ENCODE data around the gene HYAL3. TPM values are rescaled to one million over a fixed set of nuclear protein-coding genes. Genes with fewer than 3 reads are reported as not detected.

The HYAL3 gene, protein sequence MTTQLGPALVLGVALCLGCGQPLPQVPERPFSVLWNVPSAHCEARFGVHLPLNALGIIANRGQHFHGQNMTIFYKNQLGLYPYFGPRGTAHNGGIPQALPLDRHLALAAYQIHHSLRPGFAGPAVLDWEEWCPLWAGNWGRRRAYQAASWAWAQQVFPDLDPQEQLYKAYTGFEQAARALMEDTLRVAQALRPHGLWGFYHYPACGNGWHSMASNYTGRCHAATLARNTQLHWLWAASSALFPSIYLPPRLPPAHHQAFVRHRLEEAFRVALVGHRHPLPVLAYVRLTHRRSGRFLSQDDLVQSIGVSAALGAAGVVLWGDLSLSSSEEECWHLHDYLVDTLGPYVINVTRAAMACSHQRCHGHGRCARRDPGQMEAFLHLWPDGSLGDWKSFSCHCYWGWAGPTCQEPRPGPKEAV
- 2.4 TPM for total RNA-seq
- 1 to 10 TPM; 1.8 to 8.3 (median 5.6) TPM for polyA plus RNA-seq

DNA sequence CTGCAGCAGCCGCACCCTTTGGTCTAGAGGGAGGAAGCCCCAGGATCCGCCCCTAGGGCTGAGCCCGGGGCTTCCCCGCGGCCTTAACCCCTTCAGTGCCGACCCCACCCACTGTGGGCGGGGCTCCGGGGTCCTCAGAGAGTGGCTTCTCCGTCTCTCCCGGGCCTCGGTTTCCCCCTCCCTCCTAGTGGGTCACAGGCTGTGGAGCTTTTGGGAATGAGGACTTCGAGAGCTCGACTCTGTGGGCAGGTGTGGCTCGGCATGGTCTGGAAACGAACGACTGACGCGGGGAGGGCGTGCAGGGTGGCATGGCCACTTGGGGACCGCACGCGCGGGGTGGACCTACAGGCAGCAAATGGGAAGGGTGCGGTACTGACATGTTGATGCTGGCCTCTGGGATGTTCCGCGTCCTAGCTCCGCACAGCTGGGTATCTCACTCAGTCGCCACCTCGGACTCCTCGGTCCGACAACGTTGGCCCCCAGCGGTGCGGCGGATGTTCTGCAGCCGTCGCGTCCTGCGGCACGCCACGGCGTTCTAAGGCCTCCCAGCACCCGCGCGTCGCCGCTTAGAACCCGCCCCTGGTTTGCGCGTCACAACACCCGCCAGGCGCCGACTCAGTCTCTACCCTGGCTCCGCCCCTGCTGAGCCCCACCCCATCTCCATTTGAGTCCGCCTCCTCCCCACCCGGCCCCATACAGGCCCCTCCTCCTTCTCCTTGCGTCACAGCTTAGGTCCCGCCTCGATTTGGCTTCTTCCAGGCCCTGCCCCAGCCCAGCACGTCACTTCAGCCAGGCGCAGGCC lies at the start of gene HYAL3, which contains the start of gene NAA80:
HYAL3 (minus strand) TSS at position 570 of the 802 bp plus-strand sequence. CDS start 3,803 bp downstream, outside the sequence.
NAA80 (minus strand) TSS at position 570 of the 802 bp plus-strand sequence. CDS start 1,942 bp downstream, outside the sequence.
- H3K27me3 ChIP-seq (ENCODE audit: control insufficient read depth, insufficient read depth, low read length), result no peaks in the 10 kb centered on the region
- no peaks in the 10 kb centered on the region for H3K9me3 Mint-ChIP-seq
- ATAC-seq (ENCODE audit: low read depth in 2 of 2), result peak; percentile 85 to 86
- H3K27me3 Mint-ChIP-seq, result no peaks in the 10 kb centered on the region
- H3K36me3 ChIP-seq (ENCODE audit: control insufficient read depth, insufficient read depth, low read length), result no peaks in the 10 kb centered on the region
- peak within 1 kb of the TSS; percentile 97 to 100 (median 99) for H3K27ac Mint-ChIP-seq
- peak within 1 kb of the TSS; percentile 91 to 98 (median 96) for H3K4me3 Mint-ChIP-seq
- peak; percentile 99 to 100 (median 100) for DNase-seq
- H3K27ac ChIP-seq (ENCODE audit: insufficient read depth, low read length, poor library complexity, severe bottlenecking), result peak within 1 kb of the TSS; percentile 96
- H3K4me1 ChIP-seq (ENCODE audit: control insufficient read depth, insufficient read depth, low read length, poor library complexity, severe bottlenecking), result peaks cover 25% of the 10 kb centered on the region
- peak within 1 kb of the TSS; percentile 62 for H3K4me3 ChIP-seq (ENCODE audit: low read depth, low read length)
- H3K36me3 Mint-ChIP-seq, result no peaks in the 10 kb centered on the region
- H3K9me3 ChIP-seq (ENCODE audit: control insufficient read depth in 2 of 2, low read length in 2 of 2), result no peaks in the 10 kb centered on the region
- H3K4me1 Mint-ChIP-seq, result peaks cover 0 to 43% (median 16%) of the 10 kb centered on the region in 4 donors

DNA sequence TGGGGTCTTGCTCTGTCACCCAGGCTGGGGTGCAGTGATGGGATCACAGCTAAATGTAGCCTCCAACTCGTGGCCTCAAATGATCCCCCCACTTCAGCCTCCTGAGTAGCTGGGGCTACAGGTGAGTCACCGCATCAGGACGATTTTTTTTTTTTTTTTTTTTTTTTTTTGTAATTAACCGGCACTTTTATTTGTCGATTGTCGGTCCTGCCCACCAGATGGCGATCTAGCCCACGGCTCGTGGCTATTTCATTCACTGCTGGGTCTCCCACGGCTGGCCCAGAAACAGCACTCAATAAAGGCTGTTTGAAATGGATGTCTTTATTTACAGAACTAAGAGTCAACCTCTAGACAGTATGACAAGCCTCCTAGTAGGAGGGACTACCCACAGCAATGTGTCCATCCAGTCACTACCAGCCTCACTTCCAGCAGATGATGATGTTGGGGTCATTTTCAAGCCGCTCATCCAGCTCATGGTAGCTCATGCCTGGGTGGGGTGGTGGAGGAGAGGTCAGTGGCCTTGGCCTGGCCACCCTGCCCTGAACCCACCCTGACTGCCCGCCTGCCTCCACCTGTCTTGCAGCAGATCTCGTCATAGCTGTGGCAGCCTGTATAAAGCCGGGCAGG lies 48.1 kb upstream of the HYAL3 start:
- peak; percentile 73 to 88 (median 82) for DNase-seq
- Mint-ChIP-seq H3K9me3 (no peaks in the 10 kb centered on the region), H3K4me3 (peak overlapping the region; percentile 53 to 89 (median 61)), H3K36me3 (peaks cover 4% of the 10 kb centered on the region), H3K4me1 (peaks cover 5 to 84% (median 38%) of the 10 kb centered on the region in 4 donors), H3K27me3 (no peaks in the 10 kb centered on the region), H3K27ac (peak overlapping the region; percentile 56 to 79 (median 69))
- Histone ChIP-seq H3K9me3 (ENCODE audit: control insufficient read depth in 2 of 2, low read length in 2 of 2) (no peaks in the 10 kb centered on the region), H3K27ac (ENCODE audit: insufficient read depth, low read length, poor library complexity, severe bottlenecking) (peak overlapping the region; percentile 60), H3K4me1 (ENCODE audit: control insufficient read depth, insufficient read depth, low read length, poor library complexity, severe bottlenecking) (peaks cover 52% of the 10 kb centered on the region), H3K27me3 (ENCODE audit: control insufficient read depth, insufficient read depth, low read length) (no peaks in the 10 kb centered on the region), H3K36me3 (ENCODE audit: control insufficient read depth, insufficient read depth, low read length) (peaks cover 13% of the 10 kb centered on the region), H3K4me3 (ENCODE audit: low read depth, low read length) (no peak overlapping the region)
- peak; percentile 24 to 26 for ATAC-seq (ENCODE audit: low read depth in 2 of 2)

DNA sequence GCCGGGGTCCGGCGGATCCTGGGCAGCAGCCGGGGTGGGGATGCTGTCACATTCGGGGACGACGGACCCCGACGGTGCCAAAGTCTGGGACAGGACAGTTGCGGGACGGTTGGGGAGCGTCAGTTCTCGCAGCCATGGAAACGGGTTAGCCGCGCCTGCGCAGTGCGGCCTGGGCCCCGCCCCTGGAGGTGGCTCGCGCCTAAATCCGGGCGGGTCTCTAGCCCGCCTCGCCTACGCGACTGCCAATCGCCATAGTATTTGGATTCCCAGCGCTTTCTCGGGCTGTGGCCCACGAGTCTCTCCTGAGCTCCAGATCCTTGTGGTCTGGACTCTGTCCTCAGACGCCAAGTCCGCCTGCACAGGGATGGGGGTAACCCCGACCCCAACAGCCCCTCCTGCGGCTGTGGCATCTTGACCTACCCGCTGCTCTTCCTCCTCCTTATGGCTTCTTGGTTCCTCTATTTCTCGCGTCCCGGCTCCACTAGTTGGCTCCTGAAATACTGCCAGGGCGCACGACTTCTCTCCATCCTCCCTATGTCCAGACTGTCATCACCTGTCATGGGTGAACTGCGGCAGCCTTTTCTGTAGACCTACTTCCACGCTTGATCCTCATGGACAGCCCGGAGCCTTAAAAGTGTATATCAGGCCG lies 46.5 kb upstream of the HYAL3 start, which contains the start of gene ZMYND10:
ZMYND10 (minus strand) TSS at position 147 of the 649 bp plus-strand sequence. CDS start 153 bp downstream, outside the sequence.
- ATAC-seq (ENCODE audit: low read depth in 2 of 2), result peak in 1 of 2 donors; percentile 22
- Mint-ChIP-seq H3K36me3 (peaks cover 4% of the 10 kb centered on the region), H3K4me1 (peaks cover 5 to 79% (median 38%) of the 10 kb centered on the region in 4 donors)

DNA sequence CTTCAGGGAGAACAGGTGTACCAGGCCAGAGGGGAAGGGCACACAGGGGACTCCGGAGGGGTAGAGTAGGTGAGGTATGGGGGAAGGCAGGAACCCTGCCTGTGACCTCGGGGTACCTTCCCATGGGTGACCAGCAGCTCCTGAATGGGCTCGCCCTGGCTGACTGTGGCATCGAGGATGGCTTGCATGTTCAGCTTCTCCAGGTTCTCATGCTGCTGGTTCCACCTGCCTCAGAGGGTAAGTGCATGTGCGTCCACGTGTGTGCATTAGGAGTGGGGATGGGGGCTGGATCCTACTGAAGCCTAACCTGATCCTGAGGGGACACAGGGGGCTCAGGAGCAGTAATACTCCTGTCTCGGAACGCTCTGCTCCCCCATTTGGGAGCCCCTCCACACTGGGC lies 45.8 kb upstream of the HYAL3 start:
- Histone ChIP-seq H3K36me3 (ENCODE audit: control insufficient read depth, insufficient read depth, low read length) (peaks cover 13% of the 10 kb centered on the region), H3K27me3 (ENCODE audit: control insufficient read depth, insufficient read depth, low read length) (no peaks in the 10 kb centered on the region), H3K4me1 (ENCODE audit: control insufficient read depth, insufficient read depth, low read length, poor library complexity, severe bottlenecking) (peaks cover 56% of the 10 kb centered on the region), H3K9me3 (ENCODE audit: control insufficient read depth in 2 of 2, low read length in 2 of 2) (no peaks in the 10 kb centered on the region), H3K27ac (ENCODE audit: insufficient read depth, low read length, poor library complexity, severe bottlenecking) (no peak overlapping the region), H3K4me3 (ENCODE audit: low read depth, low read length) (no peak overlapping the region)
- ATAC-seq (ENCODE audit: low read depth in 2 of 2) (no peak), DNase-seq (no peak)
- H3K9me3 Mint-ChIP-seq, result no peaks in the 10 kb centered on the region
- peaks cover 4% of the 10 kb centered on the region for H3K36me3 Mint-ChIP-seq
- H3K4me3 Mint-ChIP-seq, result no peak overlapping the region
- no peaks in the 10 kb centered on the region for H3K27me3 Mint-ChIP-seq
- peaks cover 5 to 75% (median 33%) of the 10 kb centered on the region in 4 donors for H3K4me1 Mint-ChIP-seq
- peak overlapping the region in 1 of 3 donors; percentile 63 for H3K27ac Mint-ChIP-seq

More for the DNA sequence above, 46.5 kb upstream of the HYAL3 start, which contains the start of gene ZMYND10:
- no peaks in the 10 kb centered on the region for H3K9me3 Mint-ChIP-seq
- no peaks in the 10 kb centered on the region for H3K27me3 Mint-ChIP-seq
- H3K4me1 ChIP-seq (ENCODE audit: control insufficient read depth, insufficient read depth, low read length, poor library complexity, severe bottlenecking), result peaks cover 54% of the 10 kb centered on the region
- no peak within 1 kb of the TSS for H3K27ac ChIP-seq (ENCODE audit: insufficient read depth, low read length, poor library complexity, severe bottlenecking)
- H3K27me3 ChIP-seq (ENCODE audit: control insufficient read depth, insufficient read depth, low read length), result no peaks in the 10 kb centered on the region
- peak within 1 kb of the TSS; percentile 37 for H3K4me3 ChIP-seq (ENCODE audit: low read depth, low read length)
- no peaks in the 10 kb centered on the region for H3K9me3 ChIP-seq (ENCODE audit: control insufficient read depth in 2 of 2, low read length in 2 of 2)
- peak within 1 kb of the TSS; percentile 27 to 89 (median 70) for H3K4me3 Mint-ChIP-seq
- DNase-seq, result peak; percentile 72 to 77 (median 74)
- H3K36me3 ChIP-seq (ENCODE audit: control insufficient read depth, insufficient read depth, low read length), result peaks cover 13% of the 10 kb centered on the region
- peak within 1 kb of the TSS; percentile 23 to 89 (median 62) for H3K27ac Mint-ChIP-seq

DNA sequence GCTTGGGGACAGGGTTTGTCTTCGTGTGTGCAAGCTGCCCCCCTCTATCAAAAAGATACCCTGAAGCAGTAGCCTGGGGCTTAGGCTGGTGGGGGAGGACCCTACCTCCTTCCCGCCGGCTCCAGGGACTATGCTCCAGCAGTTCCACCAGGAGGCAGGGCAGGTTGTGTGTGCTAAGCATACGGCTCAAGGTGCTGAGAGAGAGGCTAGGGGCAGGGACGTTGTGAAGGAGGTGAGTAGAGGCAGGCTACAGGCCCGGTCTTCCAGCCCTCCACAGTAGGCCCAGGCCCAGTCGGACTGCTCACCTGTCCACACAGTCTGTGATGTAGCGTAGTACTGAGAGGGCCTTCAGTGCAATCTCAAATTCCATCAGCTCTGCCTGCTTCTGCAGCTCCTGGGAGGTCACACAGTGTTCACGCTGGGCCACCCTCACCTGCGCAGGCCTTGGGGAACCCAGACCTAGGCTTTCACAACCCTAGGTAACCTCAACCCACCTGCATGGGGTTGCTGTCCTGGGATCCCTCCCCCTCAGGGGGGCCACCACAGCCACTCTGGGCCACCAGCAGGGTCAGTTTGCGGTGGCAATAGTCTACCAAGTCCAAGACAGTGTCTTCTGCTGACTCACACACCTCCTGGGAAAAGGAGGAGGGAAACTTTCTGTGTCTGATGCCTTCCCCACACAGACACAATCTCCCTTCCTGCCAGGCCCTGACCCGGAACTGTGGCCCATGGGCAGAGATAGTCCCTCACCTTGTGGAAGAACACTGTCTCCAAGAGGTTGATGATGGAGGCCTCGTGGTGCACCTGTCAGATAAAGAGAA lies 43.8 kb upstream of the HYAL3 start:
- Mint-ChIP-seq H3K27me3 (no peaks in the 10 kb centered on the region), H3K9me3 (peaks cover 0 to 2% (median 0%) of the 10 kb centered on the region in 7 donors), H3K36me3 (peaks cover 3% of the 10 kb centered on the region), H3K4me3 (peak overlapping the region in 2 of 4 donors; percentile 92 to 94), H3K27ac (peak overlapping the region in 1 of 3 donors; percentile 89), H3K4me1 (peaks cover 16 to 75% (median 36%) of the 10 kb centered on the region in 4 donors)
- DNase-seq (no peak), ATAC-seq (ENCODE audit: low read depth in 2 of 2) (no peak)
- no peak overlapping the region for H3K27ac ChIP-seq (ENCODE audit: insufficient read depth, low read length, poor library complexity, severe bottlenecking)
- H3K4me1 ChIP-seq (ENCODE audit: control insufficient read depth, insufficient read depth, low read length, poor library complexity, severe bottlenecking), result peaks cover 64% of the 10 kb centered on the region
- no peak overlapping the region for H3K4me3 ChIP-seq (ENCODE audit: low read depth, low read length)
- peaks cover 4% of the 10 kb centered on the region for H3K36me3 ChIP-seq (ENCODE audit: control insufficient read depth, insufficient read depth, low read length)
- H3K27me3 ChIP-seq (ENCODE audit: control insufficient read depth, insufficient read depth, low read length), result no peaks in the 10 kb centered on the region
- H3K9me3 ChIP-seq (ENCODE audit: control insufficient read depth in 2 of 2, low read length in 2 of 2), result no peaks in the 10 kb centered on the region

DNA sequence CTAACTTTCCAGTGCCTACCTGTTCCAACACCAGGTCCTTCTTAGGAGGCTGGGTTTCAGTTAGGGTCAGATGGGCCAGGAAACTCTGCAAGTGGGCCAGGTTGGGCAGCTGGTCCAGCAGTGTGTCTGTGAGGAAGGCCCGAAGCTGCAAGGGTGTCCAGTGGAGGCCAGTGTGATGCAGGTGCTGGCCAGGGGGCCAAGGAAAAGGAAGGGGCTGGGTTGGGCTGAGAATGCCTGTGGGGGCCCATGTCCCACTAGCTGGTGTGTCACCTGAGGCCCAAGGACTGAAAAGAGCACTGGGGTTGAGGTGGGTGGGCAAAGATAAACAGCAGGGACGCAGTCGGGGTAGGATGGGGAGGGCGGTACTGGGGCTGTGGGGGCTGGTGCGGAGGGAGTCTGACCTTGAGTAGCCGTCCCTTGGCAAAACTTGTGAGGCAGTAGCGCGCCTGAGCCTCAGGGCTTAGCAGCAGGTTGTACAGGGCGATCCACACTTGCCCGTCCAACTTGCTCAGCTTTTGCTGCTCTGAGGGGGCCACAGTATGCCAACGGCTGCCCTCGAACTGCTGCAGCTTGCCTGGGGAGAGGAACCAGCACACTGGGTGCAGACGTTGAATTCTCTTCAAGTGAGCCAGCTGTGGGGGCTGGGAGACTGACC lies 42.9 kb upstream of the HYAL3 start:
- Histone ChIP-seq H3K4me3 (ENCODE audit: low read depth, low read length) (no peak overlapping the region), H3K27ac (ENCODE audit: insufficient read depth, low read length, poor library complexity, severe bottlenecking) (peak overlapping the region; percentile 81), H3K4me1 (ENCODE audit: control insufficient read depth, insufficient read depth, low read length, poor library complexity, severe bottlenecking) (peaks cover 66% of the 10 kb centered on the region), H3K9me3 (ENCODE audit: control insufficient read depth in 2 of 2, low read length in 2 of 2) (no peaks in the 10 kb centered on the region), H3K27me3 (ENCODE audit: control insufficient read depth, insufficient read depth, low read length) (no peaks in the 10 kb centered on the region), H3K36me3 (ENCODE audit: control insufficient read depth, insufficient read depth, low read length) (no peaks in the 10 kb centered on the region)
- Mint-ChIP-seq H3K9me3 (peaks cover 0 to 3% (median 0%) of the 10 kb centered on the region in 7 donors), H3K27me3 (no peaks in the 10 kb centered on the region), H3K36me3 (no peaks in the 10 kb centered on the region), H3K4me3 (peak overlapping the region; percentile 79 to 94 (median 87)), H3K27ac (peak overlapping the region in 2 of 3 donors; percentile 82 to 89), H3K4me1 (peaks cover 12 to 73% (median 33%) of the 10 kb centered on the region in 4 donors)
- no peak for DNase-seq
- ATAC-seq (ENCODE audit: low read depth in 2 of 2), result no peak

Measured in CD4-positive, CD25-positive, alpha-beta regulatory T cell (primary cell).